ENCODE results near the gene USP21. TPM values are rescaled to one million over a fixed set of nuclear protein-coding genes. Genes with fewer than 3 reads are reported as not detected.

Gene USP21
- polyA plus RNA-seq, 1 of the 3 experiments (the other 2 are of a cell fraction): 26.8 TPM

GRCh38 chr1:161176468-161177111 is 17.3 kb downstream of the USP21 start:
- H3K79me2 ChIP-seq (ENCODE audit: insufficient read depth): peaks cover 17% of the 10 kb centered on the region

More at GRCh38 chr1:161176468-161177111, 17.3 kb downstream of the USP21 start:
- H3K4me3 ChIP-seq (ENCODE audit: low read depth in 2 of 2, low read length in 1 of 2): peak overlapping the region; percentile 73
- no peaks in the 10 kb centered on the region for H4K20me1 ChIP-seq (ENCODE audit: insufficient read depth)
- TF ChIP-seq MAX (IDR thresholded peaks at IDR 0.05; ENCODE audit: low read depth) (no peak), POLR2AphosphoS5 (IDR thresholded peaks at IDR 0.05; ENCODE audit: low read depth, low read length) (no peak), CHD2 (IDR thresholded peaks at IDR 0.05; ENCODE audit: low read length, partially characterized antibody) (no peak), MXI1 (IDR thresholded peaks at IDR 0.05; ENCODE audit: low read depth, low read length) (no peak), REST (IDR thresholded peaks at IDR 0.05; ENCODE audit: low read depth, low read length) (no peak), SMC3 (IDR thresholded peaks at IDR 0.05; ENCODE audit: low read depth, low read length) (no peak), FOXM1 (IDR thresholded peaks at IDR 0.05; ENCODE audit: low read depth) (no peak), RFX5 (IDR thresholded peaks at IDR 0.05; ENCODE audit: low read length) (no peak), GABPA (IDR thresholded peaks at IDR 0.05; ENCODE audit: low read depth) (no peak), JUND (IDR thresholded peaks at IDR 0.05) (no peak), ELF1 (IDR thresholded peaks at IDR 0.05) (no peak), USF1 (IDR thresholded peaks at IDR 0.05; ENCODE audit: borderline replicate concordance, low read depth) (no peak), RAD21 (IDR thresholded peaks at IDR 0.05; ENCODE audit: low read length) (no peak)
- H3K9ac ChIP-seq: peak overlapping the region; percentile 77
- no peaks in the 10 kb centered on the region for H3K27me3 ChIP-seq (ENCODE audit: insufficient read depth)
- no peaks in the 10 kb centered on the region for H3K9me3 ChIP-seq
- H3K36me3 ChIP-seq (replicated peaks in 1 of 2; ENCODE audit: control insufficient read depth in 1 of 2, insufficient read depth in 2 of 2, low read length in 1 of 2): peaks cover 29 to 37% of the 10 kb centered on the region in 2 experiments
- no peaks in the 10 kb centered on the region for H3K9me2 ChIP-seq
- POLR2A ChIA-PET: interaction anchor here (1.4 kb wide), 1 partner anchor 11 kb away, joined by 11 read pairs; the partner anchor contains the start of gene PPOX
- H3K4me1 ChIP-seq (ENCODE audit: control insufficient read depth in 1 of 2, insufficient read depth in 2 of 2, low read depth in 1 of 2, low read length in 1 of 2): peaks cover 0 to 18% of the 10 kb centered on the region in 2 experiments; a peak in 1 of 4 replicates
- peak overlapping the region; percentile 98 for H3K4me2 ChIP-seq
- peak overlapping the region; percentile 87 for H2AFZ ChIP-seq (ENCODE audit: low read depth)
- H3K27ac ChIP-seq (ENCODE audit: low read depth in 2 of 2, low read length in 1 of 2): peak overlapping the region in 1 of 2 experiments; percentile 77; a peak in 1 of 4 replicates
- CTCF ChIA-PET: interaction anchor here (1.1 to 4.1 kb wide), 4 partner anchors 9 to 49 kb away, joined by 5 to 29 read pairs (median 5); partner anchors contain the start of genes NDUFS2, PPOX and TOMM40L
- no peak for DNase-seq
- H3F3A ChIP-seq (replicated peaks; ENCODE audit: insufficient read depth): peaks cover 5% of the 10 kb centered on the region
- WGBS (ENCODE audit: low lambda C conversion rate): 13% methylated on average over 17 of the region's 17 CpGs

All from SK-N-SH (cell line).